ENCODE measurements around the gene PCDH19.

PCDH19 gene

GRCh38 chrX:100407147-100407783 lies 2.8 kb downstream of the PCDH19 start:
- DNase-seq (ENCODE audit: low read depth in 2 of 3, low spot score in 1 of 3): no peak

DNA sequence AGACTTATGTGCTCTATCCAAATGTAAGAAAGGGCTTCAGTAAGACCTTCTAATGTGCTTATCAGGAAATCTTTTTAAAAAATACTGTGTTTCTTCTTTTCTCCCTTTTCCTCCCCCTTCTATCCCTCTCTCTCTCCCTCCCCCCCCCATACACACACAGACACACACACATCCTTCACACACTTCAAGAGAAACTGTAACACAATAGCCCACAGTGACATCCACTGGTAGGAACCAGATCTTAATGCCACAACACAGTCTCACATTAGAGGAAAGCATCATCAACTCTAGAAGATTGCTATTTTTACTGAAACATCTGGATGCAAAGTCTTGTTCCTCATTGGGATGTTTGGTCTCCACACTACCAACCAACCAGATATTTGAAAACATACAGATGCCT lies 4.6 kb downstream of the PCDH19 start:
- DNase-seq (ENCODE audit: low read depth in 2 of 3, low spot score in 1 of 3): no peak

DNA sequence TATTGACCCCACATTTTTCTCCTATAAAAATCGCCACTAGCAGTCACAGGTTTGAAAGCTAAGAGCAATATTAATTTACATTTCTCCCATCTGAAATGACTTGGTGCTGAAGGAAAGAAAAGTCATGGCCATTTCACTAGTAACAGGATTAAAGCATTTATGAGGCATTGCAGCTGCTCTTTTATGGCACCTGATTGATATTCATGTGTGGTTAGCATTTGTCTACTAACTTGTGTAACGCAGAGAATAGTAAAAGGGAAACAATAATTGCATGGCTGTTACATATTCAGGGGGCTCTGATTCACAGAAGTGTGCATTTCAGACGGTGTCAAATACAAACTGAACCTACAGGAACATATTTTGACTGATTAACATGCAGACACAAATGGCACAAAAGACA lies 5.2 kb downstream of the PCDH19 start:
- DNase-seq (ENCODE audit: low read depth in 2 of 3, low spot score in 1 of 3): no peak

GRCh38 chrX:100395781-100396180 lies 14.3 kb downstream of the PCDH19 start:
- DNase-seq (ENCODE audit: low read depth in 2 of 3, low spot score in 1 of 3): no peak

- no peak for DNase-seq (ENCODE audit: low read depth in 2 of 3, low spot score in 1 of 3)
These were observed 28.5 kb downstream of the PCDH19 start for GRCh38 chrX:100381619-100382018.

DNA sequence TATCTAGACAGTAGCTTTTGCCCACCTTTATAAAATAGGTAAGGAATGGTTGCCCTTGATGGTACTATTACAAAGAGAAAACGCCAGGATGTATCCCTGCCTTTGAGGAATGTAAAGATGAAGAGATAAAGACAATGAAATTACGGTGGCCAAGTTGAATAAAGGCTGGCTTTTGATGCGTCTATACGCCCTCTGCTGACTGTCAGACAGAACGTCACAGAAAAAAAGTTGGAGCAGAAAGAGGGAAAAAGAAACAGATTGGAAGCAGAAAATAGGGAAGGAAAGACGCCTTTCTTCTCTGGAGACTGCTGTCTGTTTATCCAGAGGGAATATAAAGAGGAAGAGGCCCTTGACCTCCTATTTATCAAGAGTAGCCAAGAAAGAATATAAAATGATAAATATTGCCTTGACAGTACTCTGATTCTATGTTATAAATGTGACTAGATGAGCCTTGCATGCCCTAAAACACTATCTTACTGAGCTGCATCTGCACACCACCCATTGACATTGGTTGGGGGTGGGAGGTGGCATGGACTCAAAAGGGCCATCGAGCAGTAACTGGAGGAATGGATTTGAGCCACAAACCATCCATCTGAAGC lies 30.6 kb downstream of the PCDH19 start:
- DNase-seq (ENCODE audit: low read depth in 2 of 3, low spot score in 1 of 3): no peak

- no peak for DNase-seq (ENCODE audit: low read depth in 2 of 3, low spot score in 1 of 3)
These were observed 32.2 kb downstream of the PCDH19 start for GRCh38 chrX:100377826-100378225.

- DNase-seq (ENCODE audit: low read depth in 2 of 3, low spot score in 1 of 3): no peak
These were observed 33.5 kb downstream of the PCDH19 start for GRCh38 chrX:100376576-100376975.

DNA sequence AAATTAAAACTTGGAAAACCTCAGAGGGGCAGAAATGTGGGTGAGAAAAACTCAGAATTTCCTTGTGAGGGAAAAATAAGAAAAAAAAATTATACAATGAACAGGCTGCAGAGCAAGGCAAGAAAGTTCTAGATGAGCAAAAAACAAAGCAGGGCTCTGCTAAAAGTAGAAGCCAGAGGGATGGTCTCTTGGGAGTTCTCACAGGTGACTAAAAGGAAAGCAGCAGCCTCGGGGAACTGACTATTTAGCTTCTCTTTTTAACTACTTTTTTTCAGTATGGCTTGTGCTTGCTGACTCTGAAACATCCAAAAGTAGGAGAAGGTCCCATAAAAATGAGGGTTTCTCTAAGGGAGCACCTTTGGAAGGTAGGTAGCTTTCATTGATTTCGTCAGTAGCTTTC lies 36.4 kb downstream of the PCDH19 start:
- no peak for DNase-seq (ENCODE audit: low read depth in 2 of 3, low spot score in 1 of 3)

GRCh38 chrX:100368167-100368566 lies 41.9 kb downstream of the PCDH19 start:
- DNase-seq (ENCODE audit: low read depth in 2 of 3, low spot score in 1 of 3): no peak

GRCh38 chrX:100363896-100364295 lies 46.2 kb downstream of the PCDH19 start:
- DNase-seq (ENCODE audit: low read depth in 2 of 3, low spot score in 1 of 3): no peak

- no peak for DNase-seq (ENCODE audit: low read depth in 2 of 3, low spot score in 1 of 3)
These were observed 51.3 kb downstream of the PCDH19 start for GRCh38 chrX:100358766-100359165.

DNA sequence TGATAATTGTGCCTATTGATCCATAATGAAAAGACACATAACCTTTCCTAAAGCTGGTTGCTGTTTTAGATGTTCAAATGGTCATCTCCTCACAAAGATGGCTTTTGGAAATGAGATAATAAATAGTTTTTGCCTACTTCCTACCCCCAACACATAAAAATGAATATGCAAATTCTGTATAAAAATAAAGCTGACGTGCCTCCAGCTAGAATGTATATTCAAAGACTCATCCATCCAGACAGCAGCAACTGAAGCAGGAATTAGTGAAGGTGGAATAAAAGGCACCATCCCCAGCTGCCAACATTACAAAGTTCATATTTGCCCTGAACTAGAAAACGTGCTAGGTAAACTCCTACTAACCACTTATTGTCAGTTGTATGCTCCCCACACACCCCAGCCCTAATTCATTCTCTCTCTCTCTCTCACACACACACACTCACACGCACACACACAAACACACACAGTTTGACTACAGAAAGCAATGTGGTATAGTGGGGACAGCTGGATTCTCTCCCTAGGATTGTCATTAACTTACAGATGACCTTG lies 53.6 kb downstream of the PCDH19 start:
- no peak for DNase-seq (ENCODE audit: low read depth in 2 of 3, low spot score in 1 of 3)

- no peak for DNase-seq (ENCODE audit: low read depth in 2 of 3, low spot score in 1 of 3)
These were observed 54.4 kb downstream of the PCDH19 start for GRCh38 chrX:100355680-100356079.

DNA sequence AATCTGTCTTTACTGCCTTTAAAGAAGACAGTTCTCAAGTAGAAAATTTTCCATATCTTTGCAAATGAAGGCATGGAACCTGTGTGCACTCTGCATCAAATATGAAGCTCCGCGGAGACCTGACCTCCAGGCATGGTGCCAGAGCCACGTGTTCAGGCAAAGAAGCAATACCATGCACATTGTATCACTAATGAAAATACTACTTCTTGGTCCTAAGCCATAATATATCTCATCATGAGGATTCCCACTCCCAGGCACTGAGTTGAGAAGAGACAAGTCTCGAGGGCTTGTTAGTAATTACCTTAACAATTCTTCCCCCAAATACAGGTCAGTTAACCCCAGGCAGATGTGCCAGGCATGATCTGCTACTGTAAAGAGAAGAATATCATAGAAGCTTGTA lies 56.7 kb downstream of the PCDH19 start:
- no peak for DNase-seq (ENCODE audit: low read depth in 2 of 3, low spot score in 1 of 3)

- DNase-seq (ENCODE audit: low read depth in 2 of 3, low spot score in 1 of 3): no peak
These were observed 59.2 kb downstream of the PCDH19 start for GRCh38 chrX:100350704-100351489.

- no peak for DNase-seq (ENCODE audit: low read depth in 2 of 3, low spot score in 1 of 3)
These were observed 60.7 kb downstream of the PCDH19 start for GRCh38 chrX:100349391-100349790.

DNA sequence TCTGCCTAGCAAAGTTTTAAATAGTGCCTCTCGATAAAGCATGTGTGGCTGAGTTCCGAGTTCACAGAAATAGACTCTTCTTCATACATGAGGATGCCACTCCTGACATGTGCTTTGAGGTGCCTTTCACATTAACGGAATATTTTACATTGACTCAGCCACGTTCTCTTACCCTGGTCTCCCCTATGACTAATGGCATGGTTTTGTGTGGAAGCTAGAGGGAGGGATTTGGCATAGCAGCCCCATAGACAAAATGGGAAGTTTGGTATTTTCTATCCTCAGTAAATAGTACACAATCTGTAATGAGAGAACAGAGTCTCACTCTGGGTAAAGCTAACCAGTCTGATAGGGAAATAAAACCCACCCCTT lies 68.9 kb downstream of the PCDH19 start:
- no peak for DNase-seq (ENCODE audit: low read depth in 2 of 3, low spot score in 1 of 3)

DNA sequence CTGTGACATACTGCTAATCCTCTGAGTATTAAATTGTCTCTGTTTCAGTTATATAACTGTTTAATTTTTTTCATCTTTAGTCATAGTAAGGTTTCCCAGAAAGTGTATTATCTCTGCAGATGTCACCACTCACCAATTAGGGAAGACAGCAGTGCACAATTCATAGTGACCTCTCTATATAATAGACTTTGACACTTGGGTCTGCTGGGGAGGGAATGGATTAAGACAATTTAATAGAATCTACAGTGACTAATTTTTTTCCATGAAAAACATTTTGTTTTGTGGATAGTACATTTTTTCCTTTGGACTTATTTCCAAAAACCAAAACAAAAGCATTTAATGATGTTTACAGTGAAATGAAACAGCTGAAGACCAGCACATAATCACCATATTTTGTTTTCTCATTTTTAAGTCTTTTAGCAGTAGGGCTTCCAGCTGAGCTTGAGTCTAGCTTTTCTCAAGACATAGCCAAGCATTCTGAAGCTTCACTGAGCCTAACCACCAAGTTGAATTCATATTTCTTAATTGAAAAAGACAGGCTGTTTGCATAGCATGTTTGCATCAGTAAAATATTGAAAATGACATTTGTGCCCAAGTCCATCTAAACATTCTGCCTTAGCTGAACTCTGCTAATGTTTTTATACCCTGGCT lies 69.5 kb downstream of the PCDH19 start:
- DNase-seq (ENCODE audit: low read depth in 2 of 3, low spot score in 1 of 3): no peak

- DNase-seq (ENCODE audit: low read depth in 2 of 3, low spot score in 1 of 3): no peak
These were observed 81.7 kb downstream of the PCDH19 start for GRCh38 chrX:100328351-100328750.

DNA sequence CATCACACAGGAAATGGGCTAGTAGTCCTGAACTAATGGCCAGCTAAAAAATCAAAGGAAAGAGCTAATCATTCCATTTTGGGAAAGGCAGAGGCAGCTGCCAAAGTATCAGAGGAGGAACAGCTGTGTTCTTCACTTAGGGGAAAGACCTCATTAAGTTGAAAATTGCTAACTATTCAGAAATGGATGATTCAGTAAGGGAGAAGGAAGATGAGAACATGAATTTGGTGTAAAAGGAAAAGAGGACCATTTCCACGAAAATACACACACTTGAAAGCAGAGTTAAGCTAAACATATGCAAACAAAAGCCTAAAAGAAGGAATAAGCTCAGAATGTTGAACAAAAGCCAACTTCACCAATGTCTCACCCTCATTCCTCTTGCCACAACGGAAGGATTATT lies 90.4 kb downstream of the PCDH19 start:
- DNase-seq (ENCODE audit: low read depth in 2 of 3, low spot score in 1 of 3): no peak

- DNase-seq (ENCODE audit: low read depth in 2 of 3, low spot score in 1 of 3): no peak
These were observed 93.1 kb downstream of the PCDH19 start for GRCh38 chrX:100316987-100317386.

All from stimulated activated CD4-positive, alpha-beta T cell treated with anti-CD3 and anti-CD28 coated beads, Interleukin-12 subunit alpha, Interleukin-12 subunit beta, amount 100 ng/mL, for 48 hours (primary cell).